ENCODE measurements around the gene ROBO1.

DNA sequence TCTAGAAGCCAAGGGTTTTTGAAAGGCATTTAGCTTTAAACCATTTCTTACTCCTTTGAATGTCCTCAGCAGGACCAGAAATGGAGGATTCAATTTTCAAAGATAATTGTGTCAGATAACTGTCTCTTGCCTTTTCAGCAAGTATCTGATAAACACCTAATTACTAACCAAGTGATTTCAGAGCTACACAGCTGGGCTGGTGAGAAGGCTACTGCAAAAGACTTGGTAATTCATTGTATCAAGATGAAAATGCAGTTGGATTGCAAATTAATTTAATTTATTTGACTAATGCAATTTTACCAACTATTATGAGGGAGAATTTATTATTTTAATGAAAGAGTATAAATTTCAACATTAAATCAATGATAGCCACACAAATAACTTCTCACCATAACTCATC, 165.4 kb downstream of the ROBO1 start:
- TF ChIP-seq, protein P1, sequence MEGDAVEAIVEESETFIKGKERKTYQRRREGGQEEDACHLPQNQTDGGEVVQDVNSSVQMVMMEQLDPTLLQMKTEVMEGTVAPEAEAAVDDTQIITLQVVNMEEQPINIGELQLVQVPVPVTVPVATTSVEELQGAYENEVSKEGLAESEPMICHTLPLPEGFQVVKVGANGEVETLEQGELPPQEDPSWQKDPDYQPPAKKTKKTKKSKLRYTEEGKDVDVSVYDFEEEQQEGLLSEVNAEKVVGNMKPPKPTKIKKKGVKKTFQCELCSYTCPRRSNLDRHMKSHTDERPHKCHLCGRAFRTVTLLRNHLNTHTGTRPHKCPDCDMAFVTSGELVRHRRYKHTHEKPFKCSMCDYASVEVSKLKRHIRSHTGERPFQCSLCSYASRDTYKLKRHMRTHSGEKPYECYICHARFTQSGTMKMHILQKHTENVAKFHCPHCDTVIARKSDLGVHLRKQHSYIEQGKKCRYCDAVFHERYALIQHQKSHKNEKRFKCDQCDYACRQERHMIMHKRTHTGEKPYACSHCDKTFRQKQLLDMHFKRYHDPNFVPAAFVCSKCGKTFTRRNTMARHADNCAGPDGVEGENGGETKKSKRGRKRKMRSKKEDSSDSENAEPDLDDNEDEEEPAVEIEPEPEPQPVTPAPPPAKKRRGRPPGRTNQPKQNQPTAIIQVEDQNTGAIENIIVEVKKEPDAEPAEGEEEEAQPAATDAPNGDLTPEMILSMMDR (conservative IDR thresholded peaks at IDR 0.05; ENCODE audit: low read depth, low read length) = no peak
- no peak for TF ChIP-seq EZH2 (IDR thresholded peaks at IDR 0.05; ENCODE audit: low read length, unreplicated experiment)
- TF ChIP-seq EZH2phosphoT487 (IDR thresholded peaks at IDR 0.05; ENCODE audit: borderline replicate concordance, low read length) = no peak

Measured in PC-3 (cell line).